A549 treated with CpdA at 1 μM for 4 hours (cell line): ENCODE measurements around the gene L3HYPDH. TPM values are rescaled to one million over a fixed set of nuclear protein-coding genes. Genes with fewer than 3 reads are reported as not detected.

Experiments
- total RNA-seq: library from RNA; stranded (reverse); fragments of 200-300 nt; extraction: Qiagen RNA extraction; gene quantifications from 5 replicates; pipeline ENCODE4 v1.2.3, GENCODE V29; 2022; ENCODE audit warnings: low read depth

Gene L3HYPDH
- total RNA-seq: 42.3 to 50.9 TPM (median 48.9 TPM) in 5 replicates

GRCh38 chr14:59483819-59484638 lies at the start of gene L3HYPDH, which contains the start of gene JKAMP:
TSS of gene L3HYPDH (minus strand) at chr14:59484408. CDS start at chr14:59484316, 92 bp downstream.
TSS of gene JKAMP (plus strand) at chr14:59484517. CDS start at chr14:59484590, 73 bp downstream.

GRCh38 chr14:59465316-59466135 lies 18.7 kb downstream of the L3HYPDH start, which contains the start of gene GPR135:
TSS of gene GPR135 (minus strand) at chr14:59465380. CDS start at chr14:59465226, 154 bp downstream.

Other genes starting within 250 kb of the L3HYPDH start
- 1.0 to 1.6 TPM (median 1.4 TPM) in 5 replicates for gene GPR135, start 19.0 kb downstream of the L3HYPDH start, total RNA-seq
- gene JKAMP, start 109 bp upstream of the L3HYPDH start, total RNA-seq: 77.6 to 97.8 TPM (median 79.2 TPM) in 5 replicates
- not detected in 5 replicates for gene CCDC175, start 92.4 kb upstream of the L3HYPDH start, total RNA-seq